ENCODE data around the gene WDR3.
"Not testable (repeated sequence)": the region's sequence is repeated elsewhere in the genome, so short reads cannot be mapped to it uniquely, and the experiment has no call there.

WDR3 gene

DNA sequence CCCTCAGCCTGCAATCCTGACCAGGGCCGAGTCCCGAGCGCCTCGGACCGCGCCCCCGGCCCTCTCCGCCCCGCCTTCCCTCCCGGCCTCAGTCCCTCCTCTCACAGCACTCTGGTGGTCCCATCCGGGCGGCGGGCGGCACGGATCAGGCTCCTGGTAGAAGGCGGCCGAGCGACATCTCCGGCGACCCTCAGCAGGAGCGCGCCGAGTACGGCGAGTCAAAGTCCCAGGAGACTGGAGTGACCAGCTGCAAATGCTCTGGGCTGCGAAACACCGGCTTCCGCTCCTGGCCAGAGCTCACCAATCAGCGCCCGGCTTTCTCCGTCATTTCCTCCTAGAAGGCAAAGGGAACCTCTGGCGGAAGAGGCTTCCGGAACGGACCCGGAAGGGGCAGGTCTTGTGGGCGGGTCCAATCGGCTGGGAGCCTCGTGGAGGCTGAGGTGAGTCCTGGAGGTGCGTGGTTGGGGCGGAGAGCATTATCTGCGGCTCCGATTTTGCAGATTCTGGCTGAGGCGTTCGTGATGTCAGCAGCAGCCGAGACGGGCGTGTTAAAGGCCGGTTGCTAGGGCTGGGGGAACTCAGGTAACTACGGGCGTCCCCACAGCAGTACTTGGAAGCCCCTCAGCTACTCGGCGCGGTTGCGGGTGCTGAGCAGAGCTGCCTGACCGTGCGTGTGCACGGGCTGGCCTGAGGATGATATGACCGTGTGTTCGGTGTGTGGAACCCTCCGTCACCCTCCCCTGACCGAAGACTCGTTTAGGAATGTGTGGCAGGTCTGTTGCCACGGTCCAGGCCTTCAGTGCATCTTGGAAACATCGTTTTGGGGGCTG is at the start of gene WDR3, which contains the start of gene GDAP2:
TSS of gene WDR3 (plus strand) at position 397 of the 830 bp plus-strand sequence. CDS start 3,581 bp downstream, outside the sequence.
TSS of gene GDAP2 (minus strand) at position 279 of the 830 bp plus-strand sequence. CDS start 9,264 bp downstream, outside the sequence.
- DNase-seq = peak; percentile 96

GRCh38 chr1:117883616-117884015 is 45.9 kb upstream of the WDR3 start:
- DNase-seq = no peak

GRCh38 chr1:117886101-117886795 is 43.3 kb upstream of the WDR3 start:
- DNase-seq = no peak

DNA sequence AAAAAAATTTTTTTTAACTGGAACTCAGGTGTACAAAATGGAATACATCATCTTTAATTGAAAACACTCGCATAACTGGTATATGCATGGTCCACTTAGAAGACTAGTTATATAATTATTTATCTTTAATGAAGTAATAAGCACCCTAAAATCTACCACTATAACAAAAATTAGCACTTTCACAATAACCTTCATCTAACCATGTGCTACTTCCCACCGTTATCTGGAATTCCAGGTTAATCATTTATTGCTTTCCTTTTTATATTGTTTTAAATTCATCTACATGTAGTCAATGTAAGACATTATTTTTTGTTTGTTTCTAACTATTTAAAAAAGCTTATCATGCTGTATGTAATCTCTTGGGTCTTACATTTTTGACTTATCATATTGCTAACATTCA is 39.1 kb upstream of the WDR3 start:
- no peak for DNase-seq

GRCh38 chr1:117892512-117892911 is 37.0 kb upstream of the WDR3 start:
- DNase-seq = no peak

DNA sequence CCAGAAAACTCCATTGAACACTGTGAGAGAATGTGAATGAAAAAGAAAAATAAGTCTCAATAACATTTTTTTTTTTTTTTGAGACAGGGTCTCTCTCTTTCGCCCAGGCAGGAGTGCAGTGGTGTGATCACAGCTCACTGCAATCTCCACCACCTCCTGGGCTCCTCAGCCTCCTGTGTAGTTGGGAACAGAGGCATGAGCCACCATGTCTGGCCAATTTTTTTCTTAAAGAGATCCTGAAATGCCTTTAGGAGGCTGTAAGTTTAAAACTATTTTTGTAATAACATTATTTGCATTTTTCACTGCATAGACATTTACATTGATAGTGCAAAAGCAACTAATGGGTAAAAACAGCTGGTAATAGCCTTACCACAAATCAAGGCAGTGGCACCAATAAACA is 35.5 kb upstream of the WDR3 start:
- no peak for DNase-seq

GRCh38 chr1:117895482-117896114 is 33.9 kb upstream of the WDR3 start:
- peak; percentile 58 for DNase-seq

- no peak for DNase-seq
Measured at GRCh38 chr1:117897551-117897950, 32.0 kb upstream of the WDR3 start.

DNA sequence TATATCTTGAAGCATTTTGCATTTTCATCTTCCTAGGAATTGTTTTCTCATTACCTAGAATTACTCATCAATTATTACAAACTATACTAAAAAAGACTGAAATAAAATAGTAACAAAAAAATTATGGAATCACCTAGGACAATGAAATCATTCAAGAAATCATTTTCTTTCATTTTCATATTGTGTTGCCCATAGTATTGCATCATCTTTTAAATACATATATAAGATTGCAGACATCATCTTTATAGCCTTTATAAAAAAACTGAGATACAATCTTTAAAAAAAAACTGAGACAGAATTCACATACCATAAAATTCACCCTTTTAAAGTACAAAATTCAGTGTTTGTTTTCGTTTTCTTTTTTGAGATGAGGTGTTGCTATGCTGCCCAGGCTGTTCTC is 29.7 kb upstream of the WDR3 start:
- DNase-seq = no peak

DNA sequence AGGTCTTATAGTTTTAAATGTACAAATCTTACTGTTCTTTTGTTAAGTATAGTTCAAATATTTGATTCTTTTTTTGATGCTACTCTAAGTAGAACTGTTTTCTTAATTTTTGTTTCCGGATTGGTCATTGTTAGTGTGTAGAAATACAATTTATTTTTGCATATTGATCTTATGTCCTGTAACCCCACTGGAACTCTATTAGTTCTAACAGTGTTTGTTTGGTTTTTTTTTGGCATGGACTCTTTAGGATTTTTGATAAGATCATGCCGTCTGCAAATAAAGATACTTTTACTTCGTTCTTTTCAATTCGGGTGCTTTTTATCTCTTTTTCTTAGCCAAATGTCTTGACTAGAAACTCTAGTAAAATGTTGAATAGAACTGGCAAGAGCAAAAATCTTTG is 26.6 kb upstream of the WDR3 start:
- no peak for DNase-seq

DNA sequence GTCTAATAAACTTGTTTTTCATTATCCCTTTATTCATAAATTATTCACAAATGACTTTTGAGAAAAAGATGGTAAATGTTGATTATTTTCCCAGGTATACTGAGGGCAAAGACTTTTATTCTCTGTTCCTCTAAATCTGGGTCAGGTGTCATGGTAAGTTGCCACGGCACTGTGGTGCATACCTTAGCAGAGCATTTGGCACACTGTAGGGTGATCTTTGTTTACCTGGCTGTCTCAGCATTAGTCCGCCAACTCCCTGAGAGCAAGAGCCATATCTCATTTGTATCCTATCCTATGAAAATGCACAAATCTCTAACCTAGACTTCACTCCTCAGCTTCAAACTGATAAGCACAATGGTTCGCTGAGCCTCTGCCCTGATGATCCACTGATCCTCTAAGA is 25.1 kb upstream of the WDR3 start:
- no peak for DNase-seq

GRCh38 chr1:117905019-117905418 is 24.5 kb upstream of the WDR3 start:
- no peak for DNase-seq

DNA sequence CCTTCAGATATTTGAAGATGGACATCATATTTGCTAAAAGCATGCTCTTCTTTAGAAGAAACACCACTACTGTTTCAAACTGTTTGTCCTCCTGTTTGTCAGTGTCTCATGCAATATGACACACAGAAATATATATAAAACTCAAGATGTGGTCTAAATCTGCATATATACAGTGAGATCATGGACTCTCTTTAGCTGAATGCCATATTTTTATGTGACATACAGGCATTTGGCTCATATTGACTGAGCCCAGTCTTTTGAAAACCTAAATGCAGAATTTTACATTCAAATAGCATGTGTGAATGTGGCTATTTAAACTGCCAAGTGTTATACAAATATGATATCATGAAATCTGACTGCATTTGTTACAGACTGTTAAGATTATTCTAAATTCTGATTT is 18.5 kb upstream of the WDR3 start:
- no peak for DNase-seq

- DNase-seq = no peak
Measured at GRCh38 chr1:117919376-117919775, 10.2 kb upstream of the WDR3 start.

DNA sequence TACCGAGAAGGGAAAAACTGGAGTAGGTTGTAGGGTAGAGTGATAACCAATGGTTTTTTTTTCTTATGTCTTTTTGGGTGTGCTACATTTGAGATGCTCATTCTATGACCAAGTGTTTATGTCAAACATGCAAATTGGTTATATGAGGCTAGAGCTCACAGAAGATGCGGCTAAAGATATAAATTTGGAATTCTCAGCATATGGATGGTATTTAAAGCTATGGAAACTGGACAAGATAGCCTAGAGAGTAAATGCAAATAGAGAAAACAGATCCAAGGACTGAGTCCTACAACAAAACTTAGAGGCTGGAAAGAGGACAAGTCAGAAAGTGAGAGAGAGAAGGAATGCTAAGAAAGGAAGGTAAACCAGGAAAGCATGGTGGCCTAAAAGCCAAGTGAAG is 7.5 kb upstream of the WDR3 start:
- DNase-seq = no peak

GRCh38 chr1:117922717-117923116 is 6.8 kb upstream of the WDR3 start:
- not testable (repeated sequence) for DNase-seq

GRCh38 chr1:117925981-117926380 is 3.6 kb upstream of the WDR3 start:
- no peak for DNase-seq

DNA sequence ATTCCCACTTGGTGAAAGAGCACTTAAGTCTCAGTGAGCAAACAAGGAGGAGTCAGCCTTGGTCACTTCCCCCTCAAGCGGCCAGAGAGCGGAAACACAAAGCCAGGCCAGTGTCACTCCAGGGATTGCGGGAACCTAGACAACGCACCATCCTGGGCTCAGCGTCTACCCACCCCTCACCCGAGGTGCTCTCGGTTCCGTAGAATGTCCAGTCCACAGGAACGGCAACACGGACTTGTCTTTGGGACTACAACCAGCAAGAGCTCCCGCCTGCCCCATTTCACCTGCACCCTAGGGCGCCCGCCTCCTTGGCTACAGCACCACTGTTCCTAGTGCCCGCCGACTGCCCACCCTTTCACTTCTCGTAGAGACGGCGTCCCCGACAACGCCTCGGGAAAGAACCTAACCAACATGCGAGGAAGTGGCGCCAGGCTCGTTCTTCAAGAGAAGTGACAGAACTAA is 627 bp upstream of the WDR3 start:
- DNase-seq = peak; percentile 57

DNA sequence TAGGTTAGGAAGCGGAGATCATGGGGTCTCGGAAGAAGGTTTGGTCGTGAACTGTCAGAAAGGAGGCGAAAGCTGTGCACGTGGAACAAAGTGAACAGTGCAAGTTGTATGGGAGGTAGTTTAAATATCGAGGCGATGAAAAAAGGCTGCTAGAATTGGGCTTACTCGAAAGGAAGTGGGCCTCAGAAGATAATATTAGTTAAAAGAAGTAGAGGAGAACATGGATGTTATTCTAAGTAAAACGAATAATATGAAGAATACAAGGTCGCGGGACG is 571 bp downstream of the WDR3 start:
- DNase-seq = no peak

GRCh38 chr1:117930484-117930883 is 945 bp downstream of the WDR3 start:
- DNase-seq = peak; percentile 2

DNA sequence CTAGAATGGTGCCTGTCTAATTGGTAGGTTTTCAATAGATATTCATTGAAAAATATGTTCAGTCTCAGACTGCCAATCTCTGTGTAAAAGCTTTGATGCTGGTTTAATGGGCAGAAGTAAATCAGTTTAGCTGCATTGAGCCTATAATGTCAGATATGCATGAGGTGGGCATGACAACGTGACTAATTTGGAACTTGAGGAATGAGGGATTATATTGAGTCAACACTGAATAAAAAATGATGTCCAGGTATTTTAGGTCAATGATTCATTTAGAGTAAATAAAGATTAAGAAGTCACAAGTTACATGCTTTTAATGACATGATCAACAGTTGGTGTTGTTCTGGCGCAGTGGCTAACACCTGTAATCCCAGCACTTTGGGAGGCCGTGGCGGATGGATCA is 3.0 kb downstream of the WDR3 start:
- DNase-seq = no peak

GRCh38 chr1:117933769-117934168 is 4.2 kb downstream of the WDR3 start:
- no peak for DNase-seq

DNA sequence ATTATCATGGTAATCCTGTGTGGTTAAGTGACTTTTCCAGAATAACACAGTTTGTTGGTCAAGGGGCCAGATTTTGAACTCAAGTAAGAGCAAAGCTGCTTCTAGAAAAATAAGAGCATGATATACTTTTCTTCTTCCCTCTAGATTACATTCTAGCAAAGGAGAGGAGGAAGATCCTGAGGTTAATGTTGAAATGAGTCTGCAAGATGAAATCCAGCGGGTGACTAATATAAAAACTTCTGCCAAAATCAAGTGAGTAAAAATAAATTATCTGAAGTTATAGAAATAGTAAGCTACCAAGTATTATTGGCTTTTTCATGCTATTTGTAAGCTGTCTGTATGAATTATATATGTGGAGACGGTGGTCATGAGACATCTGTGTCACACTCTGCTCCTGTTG is 12.8 kb downstream of the WDR3 start:
- no peak for DNase-seq

- no peak for DNase-seq
Measured at GRCh38 chr1:117952386-117952785, 22.8 kb downstream of the WDR3 start.

Data from CD4-positive, alpha-beta T cell treated with Interleukin-12 subunit alpha and Interleukin-12 subunit beta, for 1 hour (primary cell).